ENCODE results near the gene ATG9B. TPM values are rescaled to one million over a fixed set of nuclear protein-coding genes. Genes with fewer than 3 reads are reported as not detected.

ATG9B gene
- total RNA-seq, 2 donors from 2014 or later = 5.3 to 12.2 TPM

- no peak overlapping the region for H3K4me3 Mint-ChIP-seq
- no peaks in the 10 kb centered on the region for H3K9me3 ChIP-seq (ENCODE audit: control insufficient read depth, low read length, poor library complexity, severe bottlenecking)
- ATAC-seq = no peak
- no peak overlapping the region for H3K27ac Mint-ChIP-seq
- DNase-seq = no peak
- no peaks in the 10 kb centered on the region for H3K27me3 Mint-ChIP-seq
- H3K4me1 Mint-ChIP-seq = peaks cover 23% of the 10 kb centered on the region
- peaks cover 3% of the 10 kb centered on the region for H3K36me3 Mint-ChIP-seq (ENCODE audit: low read depth)
Observed at GRCh38 chr7:151062399-151063211, 38.3 kb upstream of the ATG9B start.

GRCh38 chr7:151062111-151062398 is 37.8 kb upstream of the ATG9B start:
- Mint-ChIP-seq H3K4me3 (peak overlapping the region; percentile 96), H3K27me3 (no peaks in the 10 kb centered on the region), H3K27ac (no peak overlapping the region), H3K4me1 (peaks cover 29% of the 10 kb centered on the region), H3K36me3 (ENCODE audit: low read depth) (peaks cover 3% of the 10 kb centered on the region)
- no peaks in the 10 kb centered on the region for H3K9me3 ChIP-seq (ENCODE audit: control insufficient read depth, low read length, poor library complexity, severe bottlenecking)
- ATAC-seq = no peak
- no peak for DNase-seq

- H3K4me3 Mint-ChIP-seq = peak overlapping the region; percentile 96
- peaks cover 29% of the 10 kb centered on the region for H3K4me1 Mint-ChIP-seq
- DNase-seq = no peak
- peaks cover 3% of the 10 kb centered on the region for H3K36me3 Mint-ChIP-seq (ENCODE audit: low read depth)
- H3K9me3 ChIP-seq (ENCODE audit: control insufficient read depth, low read length, poor library complexity, severe bottlenecking) = no peaks in the 10 kb centered on the region
- peak overlapping the region; percentile 53 for H3K27ac Mint-ChIP-seq
- no peaks in the 10 kb centered on the region for H3K27me3 Mint-ChIP-seq
- ATAC-seq = no peak
Observed at GRCh38 chr7:151061213-151062110, 37.2 kb upstream of the ATG9B start.

GRCh38 chr7:151060416-151061212 is 36.3 kb upstream of the ATG9B start:
- DNase-seq (no peak), ATAC-seq (no peak)
- peak overlapping the region; percentile 53 for H3K27ac Mint-ChIP-seq
- peak overlapping the region; percentile 96 for H3K4me3 Mint-ChIP-seq
- H3K4me1 Mint-ChIP-seq = peaks cover 29% of the 10 kb centered on the region
- no peaks in the 10 kb centered on the region for H3K9me3 ChIP-seq (ENCODE audit: control insufficient read depth, low read length, poor library complexity, severe bottlenecking)
- no peaks in the 10 kb centered on the region for H3K27me3 Mint-ChIP-seq
- H3K36me3 Mint-ChIP-seq (ENCODE audit: low read depth) = peaks cover 3% of the 10 kb centered on the region

- no peak for ATAC-seq
- DNase-seq = no peak
- H3K4me1 Mint-ChIP-seq = peaks cover 26% of the 10 kb centered on the region
- H3K27ac Mint-ChIP-seq = peak overlapping the region; percentile 89
- H3K27me3 Mint-ChIP-seq = no peaks in the 10 kb centered on the region
- H3K4me3 Mint-ChIP-seq = peak overlapping the region; percentile 96
- H3K9me3 ChIP-seq (ENCODE audit: control insufficient read depth, low read length, poor library complexity, severe bottlenecking) = no peaks in the 10 kb centered on the region
- no peaks in the 10 kb centered on the region for H3K36me3 Mint-ChIP-seq (ENCODE audit: low read depth)
Observed at GRCh38 chr7:151060113-151060415, 35.8 kb upstream of the ATG9B start.

- no peaks in the 10 kb centered on the region for H3K9me3 ChIP-seq (ENCODE audit: control insufficient read depth, low read length, poor library complexity, severe bottlenecking)
- DNase-seq (peak; percentile 61 to 68 (median 64)), ATAC-seq (no peak)
- Mint-ChIP-seq H3K27me3 (no peaks in the 10 kb centered on the region), H3K4me1 (peaks cover 28% of the 10 kb centered on the region), H3K4me3 (peak within 1 kb of the TSS; percentile 96), H3K36me3 (ENCODE audit: low read depth) (no peaks in the 10 kb centered on the region), H3K27ac (peak within 1 kb of the TSS; percentile 89)
Observed at GRCh38 chr7:151059367-151060112, 35.2 kb upstream of the ATG9B start, which contains the start of gene SLC4A2. Gene SLC4A2, plus strand, starts transcription at chr7:151059589. Its CDS starts 2,399 bp downstream, at chr7:151061988.

- ATAC-seq (no peak), DNase-seq (no peak)
- no peaks in the 10 kb centered on the region for H3K27me3 Mint-ChIP-seq
- peak overlapping the region; percentile 96 for H3K4me3 Mint-ChIP-seq
- H3K4me1 Mint-ChIP-seq = peaks cover 29% of the 10 kb centered on the region
- no peaks in the 10 kb centered on the region for H3K36me3 Mint-ChIP-seq (ENCODE audit: low read depth)
- H3K9me3 ChIP-seq (ENCODE audit: control insufficient read depth, low read length, poor library complexity, severe bottlenecking) = no peaks in the 10 kb centered on the region
- peak overlapping the region; percentile 89 for H3K27ac Mint-ChIP-seq
Observed at GRCh38 chr7:151058781-151059366, 34.6 kb upstream of the ATG9B start.

GRCh38 chr7:151057989-151058780 is 33.9 kb upstream of the ATG9B start:
- Mint-ChIP-seq H3K4me1 (peaks cover 32% of the 10 kb centered on the region), H3K4me3 (peak overlapping the region; percentile 96)

GRCh38 chr7:151057506-151057988 is 33.3 kb upstream of the ATG9B start, which contains the start of gene CDK5:
Gene CDK5, minus strand, starts transcription at chr7:151057897. Its CDS starts 49 bp downstream, at chr7:151057848.
- DNase-seq (no peak), ATAC-seq (peak; percentile 4)
- H3K9me3 ChIP-seq (ENCODE audit: control insufficient read depth, low read length, poor library complexity, severe bottlenecking) = no peaks in the 10 kb centered on the region
- Mint-ChIP-seq H3K4me3 (peak within 1 kb of the TSS; percentile 96), H3K36me3 (ENCODE audit: low read depth) (no peaks in the 10 kb centered on the region), H3K4me1 (peaks cover 36% of the 10 kb centered on the region), H3K27me3 (peaks cover 3% of the 10 kb centered on the region), H3K27ac (peak within 1 kb of the TSS; percentile 89)

More at GRCh38 chr7:151057989-151058780, 33.9 kb upstream of the ATG9B start:
- ATAC-seq (peak; percentile 94), DNase-seq (peak; percentile 91 to 95 (median 93))
- H3K27me3 Mint-ChIP-seq = no peaks in the 10 kb centered on the region
- H3K9me3 ChIP-seq (ENCODE audit: control insufficient read depth, low read length, poor library complexity, severe bottlenecking) = no peaks in the 10 kb centered on the region
- H3K36me3 Mint-ChIP-seq (ENCODE audit: low read depth) = no peaks in the 10 kb centered on the region
- H3K27ac Mint-ChIP-seq = peak overlapping the region; percentile 89

GRCh38 chr7:151056666-151057505 is 32.6 kb upstream of the ATG9B start:
- DNase-seq (no peak), ATAC-seq (no peak)
- peaks cover 36% of the 10 kb centered on the region for H3K4me1 Mint-ChIP-seq
- peak overlapping the region; percentile 89 for H3K27ac Mint-ChIP-seq
- H3K36me3 Mint-ChIP-seq (ENCODE audit: low read depth) = no peaks in the 10 kb centered on the region
- H3K27me3 Mint-ChIP-seq = peaks cover 5% of the 10 kb centered on the region
- no peaks in the 10 kb centered on the region for H3K9me3 ChIP-seq (ENCODE audit: control insufficient read depth, low read length, poor library complexity, severe bottlenecking)
- peak overlapping the region; percentile 96 for H3K4me3 Mint-ChIP-seq

GRCh38 chr7:151056283-151056665 is 32.0 kb upstream of the ATG9B start:
- peaks cover 5% of the 10 kb centered on the region for H3K27me3 Mint-ChIP-seq
- H3K27ac Mint-ChIP-seq = no peak overlapping the region
- H3K9me3 ChIP-seq (ENCODE audit: control insufficient read depth, low read length, poor library complexity, severe bottlenecking) = no peaks in the 10 kb centered on the region
- DNase-seq (no peak), ATAC-seq (no peak)
- peaks cover 32% of the 10 kb centered on the region for H3K4me1 Mint-ChIP-seq
- H3K36me3 Mint-ChIP-seq (ENCODE audit: low read depth) = no peaks in the 10 kb centered on the region
- H3K4me3 Mint-ChIP-seq = peak overlapping the region; percentile 96

All from T-helper 17 cell (primary cell).